GM12878 (cell line): Measurements from ENCODE around the gene GRAMD1C.

Source experiments
- CBFB ChIP-seq: IDR thresholded peaks from 2 replicates; pipeline ENCODE4 v1.6.1; 2016; ENCODE audit warnings: antibody characterized with exemption, low read depth
- CEBPB ChIP-seq, 2 experiments: fragments of 150-350 bp in 1 of 2; IDR thresholded peaks; 2 replicates each; pipeline ENCODE4 v1.6.1; 2012 to 2014; ENCODE audit warnings: low read depth in 2 of 2, low read length in 2 of 2, borderline replicate concordance in 1 of 2, inconsistent platforms in 1 of 2
- EP300 ChIP-seq, 2 experiments: fragments of 150-350 bp in 1 of 2; IDR thresholded peaks; 2 replicates each; pipeline ENCODE4 v1.6.1; 2011 to 2012; ENCODE audit warnings: low read depth in 2 of 2, low read length in 2 of 2, borderline replicate concordance in 1 of 2, improper control_type of control experiment in 1 of 2, inconsistent platforms in 1 of 2; ENCODE audit not compliant: control insufficient read depth in 1 of 2
- HDGF ChIP-seq: fragments of 450-650 bp; IDR thresholded peaks from 2 replicates; pipeline ENCODE4 v1.6.1; 2016; ENCODE audit warnings: antibody characterized with exemption
- IRF3 ChIP-seq: fragments of 450-650 bp; IDR thresholded peaks from 2 replicates; pipeline ENCODE4 v1.6.1; 2014; ENCODE audit warnings: mild to moderate bottlenecking
- JUND ChIP-seq: IDR thresholded peaks from 2 replicates; pipeline ENCODE4 v1.6.1; 2012; ENCODE audit warnings: low read depth, mild to moderate bottlenecking, low read length, improper control_type of control experiment, moderate library complexity
- POLR2AphosphoS5 ChIP-seq: IDR thresholded peaks from 2 replicates; pipeline ENCODE4 v1.6.1; 2011; ENCODE audit warnings: mild to moderate bottlenecking, low read length, inconsistent platforms
- RBBP5 ChIP-seq: fragments of 200-600 bp; sonication (generic); conservative IDR thresholded peaks from 2 replicates; pipeline ENCODE4 v1.6.1; 2016
- RUNX3 ChIP-seq: IDR thresholded peaks from 2 replicates; pipeline ENCODE4 v1.6.1; 2012; ENCODE audit warnings: low read length, inconsistent platforms
- SIN3A ChIP-seq: IDR thresholded peaks from 2 replicates; pipeline ENCODE4 v1.6.1; 2012; ENCODE audit warnings: low read depth, low read length, improper control_type of control experiment
- SREBF2 ChIP-seq: IDR thresholded peaks from 2 replicates; pipeline ENCODE4 v1.6.1; 2012; ENCODE audit warnings: mild to moderate bottlenecking, low read length
- TF ChIP-seq, protein P1 (sequence below): fragments of 450-650 bp; formaldehyde crosslinking; IDR thresholded peaks from 2 replicates; pipeline ENCODE4 v1.4.0; 2020; ENCODE audit warnings: mild to moderate bottlenecking, moderate library complexity
- TF ChIP-seq, protein P2 (sequence below), 3 experiments: IDR thresholded peaks in 2 of 3; conservative IDR thresholded peaks in 1 of 3; 2 replicates each; pipeline ENCODE4 v1.5.1; 2011; ENCODE audit warnings: low read depth in 3 of 3, low read length in 3 of 3, mild to moderate bottlenecking in 3 of 3, control low read depth in 2 of 3, moderate library complexity in 2 of 3, inconsistent platforms in 1 of 3, mixed read lengths in 1 of 3; ENCODE audit not compliant: control insufficient read depth in 2 of 3, insufficient read depth in 1 of 3; ENCODE audit errors: extremely low read depth in 1 of 3

DNA sequence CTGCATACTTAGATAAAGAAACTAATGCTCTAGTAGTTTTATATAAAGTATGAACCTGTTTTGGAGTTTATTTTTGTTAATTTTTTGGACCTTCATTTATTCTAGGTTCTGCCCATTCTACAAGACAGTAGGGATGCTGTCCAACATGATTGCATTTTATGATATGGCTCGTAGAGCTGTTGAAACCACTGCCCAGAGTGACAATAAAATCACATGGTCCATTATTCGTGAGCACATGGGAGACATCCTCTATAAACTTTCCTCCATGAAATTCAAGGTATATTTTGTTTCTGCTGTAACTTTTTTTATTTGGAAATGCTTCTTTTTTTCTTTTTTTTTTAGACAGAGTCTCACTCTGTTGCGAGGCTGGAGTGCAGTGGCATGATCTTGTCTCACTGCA is 33.3 kb upstream of the GRAMD1C start:
- TF ChIP-seq POLR2AphosphoS5 = no peak
- TF ChIP-seq, protein P1, sequence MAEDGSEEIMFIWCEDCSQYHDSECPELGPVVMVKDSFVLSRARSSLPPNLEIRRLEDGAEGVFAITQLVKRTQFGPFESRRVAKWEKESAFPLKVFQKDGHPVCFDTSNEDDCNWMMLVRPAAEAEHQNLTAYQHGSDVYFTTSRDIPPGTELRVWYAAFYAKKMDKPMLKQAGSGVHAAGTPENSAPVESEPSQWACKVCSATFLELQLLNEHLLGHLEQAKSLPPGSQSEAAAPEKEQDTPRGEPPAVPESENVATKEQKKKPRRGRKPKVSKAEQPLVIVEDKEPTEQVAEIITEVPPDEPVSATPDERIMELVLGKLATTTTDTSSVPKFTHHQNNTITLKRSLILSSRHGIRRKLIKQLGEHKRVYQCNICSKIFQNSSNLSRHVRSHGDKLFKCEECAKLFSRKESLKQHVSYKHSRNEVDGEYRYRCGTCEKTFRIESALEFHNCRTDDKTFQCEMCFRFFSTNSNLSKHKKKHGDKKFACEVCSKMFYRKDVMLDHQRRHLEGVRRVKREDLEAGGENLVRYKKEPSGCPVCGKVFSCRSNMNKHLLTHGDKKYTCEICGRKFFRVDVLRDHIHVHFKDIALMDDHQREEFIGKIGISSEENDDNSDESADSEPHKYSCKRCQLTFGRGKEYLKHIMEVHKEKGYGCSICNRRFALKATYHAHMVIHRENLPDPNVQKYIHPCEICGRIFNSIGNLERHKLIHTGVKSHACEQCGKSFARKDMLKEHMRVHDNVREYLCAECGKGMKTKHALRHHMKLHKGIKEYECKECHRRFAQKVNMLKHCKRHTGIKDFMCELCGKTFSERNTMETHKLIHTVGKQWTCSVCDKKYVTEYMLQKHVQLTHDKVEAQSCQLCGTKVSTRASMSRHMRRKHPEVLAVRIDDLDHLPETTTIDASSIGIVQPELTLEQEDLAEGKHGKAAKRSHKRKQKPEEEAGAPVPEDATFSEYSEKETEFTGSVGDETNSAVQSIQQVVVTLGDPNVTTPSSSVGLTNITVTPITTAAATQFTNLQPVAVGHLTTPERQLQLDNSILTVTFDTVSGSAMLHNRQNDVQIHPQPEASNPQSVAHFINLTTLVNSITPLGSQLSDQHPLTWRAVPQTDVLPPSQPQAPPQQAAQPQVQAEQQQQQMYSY (CRISPR knock-in tag) = no peak
- TF ChIP-seq CBFB = no peak
- TF ChIP-seq JUND = no peak
- TF ChIP-seq RBBP5 = no peak
- TF ChIP-seq EP300 (IDR thresholded peaks at IDR 0.05; ENCODE audit: borderline replicate concordance in 1 of 2, control insufficient read depth in 1 of 2, low read depth in 2 of 2, low read length in 2 of 2) = no peak
- no peak for TF ChIP-seq SIN3A
- no peak for TF ChIP-seq RUNX3
- TF ChIP-seq, protein P2, sequence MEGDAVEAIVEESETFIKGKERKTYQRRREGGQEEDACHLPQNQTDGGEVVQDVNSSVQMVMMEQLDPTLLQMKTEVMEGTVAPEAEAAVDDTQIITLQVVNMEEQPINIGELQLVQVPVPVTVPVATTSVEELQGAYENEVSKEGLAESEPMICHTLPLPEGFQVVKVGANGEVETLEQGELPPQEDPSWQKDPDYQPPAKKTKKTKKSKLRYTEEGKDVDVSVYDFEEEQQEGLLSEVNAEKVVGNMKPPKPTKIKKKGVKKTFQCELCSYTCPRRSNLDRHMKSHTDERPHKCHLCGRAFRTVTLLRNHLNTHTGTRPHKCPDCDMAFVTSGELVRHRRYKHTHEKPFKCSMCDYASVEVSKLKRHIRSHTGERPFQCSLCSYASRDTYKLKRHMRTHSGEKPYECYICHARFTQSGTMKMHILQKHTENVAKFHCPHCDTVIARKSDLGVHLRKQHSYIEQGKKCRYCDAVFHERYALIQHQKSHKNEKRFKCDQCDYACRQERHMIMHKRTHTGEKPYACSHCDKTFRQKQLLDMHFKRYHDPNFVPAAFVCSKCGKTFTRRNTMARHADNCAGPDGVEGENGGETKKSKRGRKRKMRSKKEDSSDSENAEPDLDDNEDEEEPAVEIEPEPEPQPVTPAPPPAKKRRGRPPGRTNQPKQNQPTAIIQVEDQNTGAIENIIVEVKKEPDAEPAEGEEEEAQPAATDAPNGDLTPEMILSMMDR (IDR thresholded peaks at IDR 0.05 in 2 of 3, conservative IDR thresholded peaks at IDR 0.05 in 1 of 3; ENCODE audit: control insufficient read depth in 2 of 3, extremely low read depth in 1 of 3, insufficient read depth in 1 of 3, low read depth in 3 of 3, low read length in 3 of 3) = no peak
- TF ChIP-seq CEBPB (IDR thresholded peaks at IDR 0.05; ENCODE audit: borderline replicate concordance in 1 of 2, low read depth in 2 of 2, low read length in 2 of 2) = no peak
- no peak for TF ChIP-seq HDGF
- no peak for TF ChIP-seq SREBF2
- TF ChIP-seq IRF3 = no peak
